ENCODE data around the gene SPATS2. TPM values are rescaled to one million over a fixed set of nuclear protein-coding genes. Genes with fewer than 3 reads are reported as not detected.

The SPATS2 gene
- total RNA-seq, 2 experiments from 2014 or later: 9.2 to 10.8 TPM

- ATAC-seq (no peak), DNase-seq (no peak)
- no peaks in the 10 kb centered on the region for H3K27me3 Mint-ChIP-seq
- peaks cover 35% of the 10 kb centered on the region for H3K36me3 Mint-ChIP-seq (ENCODE audit: low read depth)
- H3K4me1 Mint-ChIP-seq (ENCODE audit: low read depth): peaks cover 54% of the 10 kb centered on the region
- no peaks in the 10 kb centered on the region for H3K9me3 Mint-ChIP-seq
- H3K4me3 Mint-ChIP-seq: no peak overlapping the region
- no peak overlapping the region for H3K27ac Mint-ChIP-seq
- ChIA-PET CTCF (interaction anchor here (0.6 to 1.4 kb wide), 6 partner anchors 10 to 276 kb away, joined by 3 to 5 read pairs (median 3); partner anchors contain the start of gene SPATS2), POLR2A (interaction anchor here (0.9 to 1.7 kb wide), 5 partner anchors 8 to 17 kb away, joined by 3 to 7 read pairs (median 5); no protein-coding TSS in a partner anchor)
- intact Hi-C loops (cut with micrococcal nuclease): no loop called here
- no peak for TF ChIP-seq CTCF (IDR thresholded peaks at IDR 0.05)
These were observed 196.9 kb downstream of the SPATS2 start for GRCh38 chr12:49563951-49564685.

GRCh38 chr12:49564686-49565405 is 197.6 kb downstream of the SPATS2 start:
- intact Hi-C loops (cut with micrococcal nuclease): no loop called here
- Mint-ChIP-seq H3K36me3 (ENCODE audit: low read depth) (peaks cover 33% of the 10 kb centered on the region), H3K27ac (no peak overlapping the region), H3K27me3 (no peaks in the 10 kb centered on the region), H3K4me3 (no peak overlapping the region), H3K4me1 (ENCODE audit: low read depth) (peaks cover 54% of the 10 kb centered on the region), H3K9me3 (no peaks in the 10 kb centered on the region)
- POLR2A ChIA-PET: interaction anchor here (0.9 to 1.7 kb wide), 5 partner anchors 8 to 18 kb away, joined by 3 to 6 read pairs (median 4); no protein-coding TSS in a partner anchor
- DNase-seq (peak; percentile 30), ATAC-seq (no peak)
- TF ChIP-seq CTCF (IDR thresholded peaks at IDR 0.05): no peak
- CTCF ChIA-PET: interaction anchor here (0.7 to 1.3 kb wide), 7 partner anchors 11 to 277 kb away, joined by 3 to 5 read pairs (median 3); partner anchors contain the start of gene SPATS2

GRCh38 chr12:49565406-49566265 is 198.4 kb downstream of the SPATS2 start:
- TF ChIP-seq CTCF (IDR thresholded peaks at IDR 0.05): no peak
- DNase-seq (no peak), ATAC-seq (no peak)
- H3K27ac Mint-ChIP-seq: peak overlapping the region; percentile 21
- H3K4me3 Mint-ChIP-seq: no peak overlapping the region
- peaks cover 30% of the 10 kb centered on the region for H3K36me3 Mint-ChIP-seq (ENCODE audit: low read depth)
- H3K27me3 Mint-ChIP-seq: no peaks in the 10 kb centered on the region
- intact Hi-C loops (cut with micrococcal nuclease): no loop called here
- no peaks in the 10 kb centered on the region for H3K9me3 Mint-ChIP-seq
- H3K4me1 Mint-ChIP-seq (ENCODE audit: low read depth): peaks cover 54% of the 10 kb centered on the region
- ChIA-PET POLR2A (interaction anchor here (0.6 to 1.9 kb wide), 6 partner anchors 9 to 15 kb away, joined by 3 to 10 read pairs (median 4); no protein-coding TSS in a partner anchor), CTCF (interaction anchor here (0.7 to 2.4 kb wide), 8 partner anchors 12 to 277 kb away, joined by 3 to 11 read pairs (median 3); partner anchors contain the start of gene SPATS2)

GRCh38 chr12:49566361-49566760 is 199.1 kb downstream of the SPATS2 start:
- no peak overlapping the region for H3K27ac Mint-ChIP-seq
- no peaks in the 10 kb centered on the region for H3K27me3 Mint-ChIP-seq
- no peak for TF ChIP-seq CTCF (IDR thresholded peaks at IDR 0.05)
- CTCF ChIA-PET: interaction anchor here (1.0 to 2.4 kb wide), 5 partner anchors 13 to 220 kb away, joined by 3 to 11 read pairs (median 3); partner anchors contain the start of gene PRPF40B
- intact Hi-C loops (cut with micrococcal nuclease): no loop called here
- ATAC-seq (no peak), DNase-seq (no peak)
- H3K4me1 Mint-ChIP-seq (ENCODE audit: low read depth): peaks cover 54% of the 10 kb centered on the region
- peaks cover 28% of the 10 kb centered on the region for H3K36me3 Mint-ChIP-seq (ENCODE audit: low read depth)
- POLR2A ChIA-PET: interaction anchor here (0.6 to 1.9 kb wide), 7 partner anchors 10 to 200 kb away, joined by 3 to 10 read pairs (median 4); partner anchors contain the start of genes PRPF40B and SPATS2
- H3K9me3 Mint-ChIP-seq: no peaks in the 10 kb centered on the region
- peak overlapping the region; percentile 100 for H3K4me3 Mint-ChIP-seq
